MCF 10A (cell line): Measurements from ENCODE around the gene ANKRD28. TPM values are rescaled to one million over a fixed set of nuclear protein-coding genes. Genes with fewer than 3 reads are reported as not detected.
"Not testable (repeated sequence)": the region's sequence is repeated elsewhere in the genome, so short reads cannot be mapped to it uniquely, and the experiment has no call there.

Experiments used
- BruUV-seq: library from RNA; stranded (reverse); fragments of 400-500 nt; replicated peaks from 2 replicates; lab custom pipeline; 2021; lab: Mats Ljungman, UMichigan
- CTCF ChIA-PET: fragments of 300-600 bp; sonication (Branson Sonifier 250); formaldehyde crosslinking; extraction: SDS; loops from one replicate; lab custom pipeline; 2021; ENCODE audit warnings: antibody characterized with exemption, inconsistent platforms; lab: Yijun Ruan, JAX
- POLR2A ChIA-PET: fragments of 300-600, 350-650 bp; sonication (Branson Sonifier 250); formaldehyde crosslinking; extraction: SDS; loops from one replicate; lab custom pipeline; 2020; ENCODE audit warnings: antibody characterized with exemption, inconsistent platforms; lab: Yijun Ruan, JAX
- DNase-seq: peaks from one replicate; pipeline ENCODE4 v3.0.0-alpha.2; 2018; ENCODE audit not compliant: unreplicated experiment
- H3K27ac Mint-ChIP-seq: one replicate; pipeline ENCODE4 v1.8.0; 2022; ENCODE audit warnings: mild to moderate bottlenecking, low read depth, mixed read lengths; ENCODE audit not compliant: unreplicated experiment
- H3K27me3 Mint-ChIP-seq: one replicate; pipeline ENCODE4 v1.8.0; 2022; ENCODE audit warnings: mixed read lengths; ENCODE audit not compliant: insufficient read depth, unreplicated experiment
- H3K36me3 Mint-ChIP-seq: one replicate; pipeline ENCODE4 v1.8.0; 2022; ENCODE audit warnings: mild to moderate bottlenecking, moderate library complexity, mixed read lengths; ENCODE audit not compliant: insufficient read depth, unreplicated experiment
- H3K4me1 Mint-ChIP-seq: one replicate; pipeline ENCODE4 v1.8.0; 2022; ENCODE audit warnings: mixed read lengths; ENCODE audit not compliant: insufficient read depth, unreplicated experiment
- H3K4me3 Mint-ChIP-seq: one replicate; pipeline ENCODE4 v1.8.0; 2022; ENCODE audit warnings: mild to moderate bottlenecking, moderate library complexity, mixed read lengths; ENCODE audit not compliant: unreplicated experiment
- H3K9me3 Mint-ChIP-seq: one replicate; pipeline ENCODE4 v1.8.0; 2022; ENCODE audit warnings: mixed read lengths; ENCODE audit not compliant: unreplicated experiment
- CTCF ChIP-seq: fragments of 200-600 bp; IDR thresholded peaks from one replicate; pipeline ENCODE4 v1.8.0; 2022; ENCODE audit warnings: antibody characterized with exemption, mild to moderate bottlenecking; ENCODE audit not compliant: unreplicated experiment
- intact Hi-C: fragments of 100-400 bp; cut with micrococcal nuclease; formaldehyde crosslinking; loops from 2 replicates; pipeline ENCODE4 v1.14.1; 2022
- total RNA-seq: library from RNA; stranded (reverse); gene quantifications from 2 replicates; pipeline ENCODE4 v1.2.3, GENCODE V29; 2022

Gene ANKRD28
- total RNA-seq, 1 experiment from 2014 or later = 79.0 TPM

GRCh38 chr3:15845475-15845874 lies 47.7 kb upstream of the ANKRD28 start:
- Mint-ChIP-seq H3K9me3 (peaks cover 7% of the 10 kb centered on the region), H3K4me1 (peaks cover 26% of the 10 kb centered on the region), H3K27me3 (no peaks in the 10 kb centered on the region), H3K4me3 (no peak overlapping the region), H3K27ac (peak overlapping the region; percentile 13), H3K36me3 (peaks cover 8% of the 10 kb centered on the region)
- intact Hi-C loops = no loop called here
- DNase-seq = no peak
- ChIA-PET CTCF (no interaction called here), POLR2A (interaction anchor here (0.6 kb wide), 1 partner anchor 173 kb away, joined by 5 read pairs; no protein-coding TSS in a partner anchor)
- no TSS peak for BruUV-seq
- TF ChIP-seq CTCF = no peak

GRCh38 chr3:15844889-15845288 lies 47.1 kb upstream of the ANKRD28 start:
- no peak for DNase-seq
- BruUV-seq = no TSS peak

GRCh38 chr3:15841091-15841973 lies 43.6 kb upstream of the ANKRD28 start:
- intact Hi-C loops, BruUV-seq: not testable (repeated sequence)

More at GRCh38 chr3:15844889-15845288, 47.1 kb upstream of the ANKRD28 start:
- H3K4me3 Mint-ChIP-seq = no peak overlapping the region
- peaks cover 6% of the 10 kb centered on the region for H3K36me3 Mint-ChIP-seq
- no peak for TF ChIP-seq CTCF
- peaks cover 11% of the 10 kb centered on the region for H3K9me3 Mint-ChIP-seq
- H3K4me1 Mint-ChIP-seq = peaks cover 26% of the 10 kb centered on the region
- ChIA-PET POLR2A (interaction anchor here (0.6 kb wide), 1 partner anchor 173 kb away, joined by 5 read pairs; no protein-coding TSS in a partner anchor), CTCF (no interaction called here)
- intact Hi-C loops = no loop called here
- no peak overlapping the region for H3K27ac Mint-ChIP-seq
- no peaks in the 10 kb centered on the region for H3K27me3 Mint-ChIP-seq

GRCh38 chr3:15839568-15839967 lies 41.8 kb upstream of the ANKRD28 start:
- BruUV-seq = no TSS peak
- intact Hi-C loops = no loop called here
- ChIA-PET POLR2A (interaction anchor here (0.7 kb wide), 1 partner anchor 104 kb away, joined by 3 read pairs; no protein-coding TSS in a partner anchor), CTCF (interaction anchor here (0.7 kb wide), 1 partner anchor 693 kb away, joined by 3 read pairs; no protein-coding TSS in a partner anchor)
- Mint-ChIP-seq H3K9me3 (peaks cover 11% of the 10 kb centered on the region), H3K27ac (no peak overlapping the region), H3K4me1 (peaks cover 7% of the 10 kb centered on the region), H3K4me3 (no peak overlapping the region), H3K27me3 (no peaks in the 10 kb centered on the region), H3K36me3 (no peaks in the 10 kb centered on the region)
- DNase-seq = no peak
- TF ChIP-seq CTCF = no peak

More at GRCh38 chr3:15841091-15841973, 43.6 kb upstream of the ANKRD28 start:
- H3K9me3 Mint-ChIP-seq = peaks cover 19% of the 10 kb centered on the region
- H3K27me3 Mint-ChIP-seq, H3K27ac Mint-ChIP-seq, H3K4me3 Mint-ChIP-seq, POLR2A ChIA-PET, DNase-seq, H3K36me3 Mint-ChIP-seq: not testable (repeated sequence)
- CTCF ChIA-PET = interaction anchor here (0.6 kb wide), 1 partner anchor 50 kb away, joined by 7 read pairs; no protein-coding TSS in a partner anchor
- peaks cover 17% of the 10 kb centered on the region for H3K4me1 Mint-ChIP-seq
